GM21423 (cell line): ENCODE data around the gene STX8.

Experiments used
- ATAC-seq: cut with Tn5 transposase; IDR thresholded peaks from one replicate; pipeline ENCODE4 v1.9.1; 2021; ENCODE audit warnings: mild to moderate bottlenecking, moderate library complexity; ENCODE audit not compliant: unreplicated experiment

The STX8 gene

GRCh38 chr17:9446528-9446927 lies 129.1 kb downstream of the STX8 start:
- ATAC-seq = no peak

GRCh38 chr17:9445424-9445823 lies 130.2 kb downstream of the STX8 start:
- ATAC-seq = no peak

GRCh38 chr17:9444687-9445086 lies 130.9 kb downstream of the STX8 start:
- no peak for ATAC-seq

GRCh38 chr17:9443811-9444210 lies 131.8 kb downstream of the STX8 start:
- no peak for ATAC-seq

- ATAC-seq = no peak
Observed at GRCh38 chr17:9439851-9440250, 135.8 kb downstream of the STX8 start.

GRCh38 chr17:9436630-9437029 lies 139.0 kb downstream of the STX8 start:
- ATAC-seq = no peak

GRCh38 chr17:9435165-9435564 lies 140.5 kb downstream of the STX8 start:
- ATAC-seq = no peak

GRCh38 chr17:9434642-9435057 lies 141.0 kb downstream of the STX8 start:
- ATAC-seq = no peak

- ATAC-seq = no peak
Observed at GRCh38 chr17:9432934-9433421, 142.6 kb downstream of the STX8 start.

- ATAC-seq = peak; percentile 78
Observed at GRCh38 chr17:9432134-9432885, 143.3 kb downstream of the STX8 start.

GRCh38 chr17:9431620-9432019 lies 144.0 kb downstream of the STX8 start:
- ATAC-seq = no peak

- no peak for ATAC-seq
Observed at GRCh38 chr17:9427465-9428315, 147.9 kb downstream of the STX8 start.

- no peak for ATAC-seq
Observed at GRCh38 chr17:9424071-9424640, 151.5 kb downstream of the STX8 start.

GRCh38 chr17:9421525-9421924 lies 154.1 kb downstream of the STX8 start:
- ATAC-seq = no peak

- no peak for ATAC-seq
Observed at GRCh38 chr17:9419932-9420453, 155.6 kb downstream of the STX8 start.

GRCh38 chr17:9414471-9414870 lies 161.1 kb downstream of the STX8 start:
- ATAC-seq = peak; percentile 98

GRCh38 chr17:9410737-9411136 lies 164.9 kb downstream of the STX8 start:
- ATAC-seq = no peak

GRCh38 chr17:9410301-9410700 lies 165.3 kb downstream of the STX8 start:
- ATAC-seq = no peak

- no peak for ATAC-seq
Observed at GRCh38 chr17:9409878-9410277, 165.7 kb downstream of the STX8 start.

GRCh38 chr17:9408868-9409829 lies 166.5 kb downstream of the STX8 start:
- ATAC-seq = no peak
